ENCODE results near the gene GPER1.

Gene GPER1

GRCh38 chr7:1127001-1127400 is 39.1 kb downstream of the GPER1 start:
- Histone ChIP-seq H2AFZ (ENCODE audit: low read length) (no peak overlapping the region), H3K9me2 (ENCODE audit: low read depth, low read length) (no peaks in the 10 kb centered on the region), H3K79me2 (ENCODE audit: insufficient read depth, low read length) (no peaks in the 10 kb centered on the region), H3K9ac (ENCODE audit: low read length) (no peak overlapping the region), H3K27me3 (ENCODE audit: insufficient read depth, low read length) (no peaks in the 10 kb centered on the region), H3K36me3 (ENCODE audit: insufficient read depth, low read length) (peaks cover 3% of the 10 kb centered on the region; the same call in 1 of the 2 replicates), H3K4me3 (ENCODE audit: low read depth, low read length, poor library complexity, severe bottlenecking) (no peak overlapping the region), H3K4me2 (ENCODE audit: low read length) (no peak overlapping the region), H4K20me1 (ENCODE audit: insufficient read depth, low read length) (no peaks in the 10 kb centered on the region), H3K4me1 (ENCODE audit: insufficient read depth, low read length, severe bottlenecking) (no peaks in the 10 kb centered on the region), H3K9me3 (ENCODE audit: low read length) (no peaks in the 10 kb centered on the region), H3K27ac (ENCODE audit: low read depth, low read length, poor library complexity, severe bottlenecking) (no peak overlapping the region), H3F3A (ENCODE audit: insufficient read depth, low read length) (no peaks in the 10 kb centered on the region)
- no peak for TF ChIP-seq CTCF (IDR thresholded peaks at IDR 0.05; ENCODE audit: low read length)
- no peak for TF ChIP-seq EZH2 (IDR thresholded peaks at IDR 0.05; ENCODE audit: borderline replicate concordance, low read length)

DNA sequence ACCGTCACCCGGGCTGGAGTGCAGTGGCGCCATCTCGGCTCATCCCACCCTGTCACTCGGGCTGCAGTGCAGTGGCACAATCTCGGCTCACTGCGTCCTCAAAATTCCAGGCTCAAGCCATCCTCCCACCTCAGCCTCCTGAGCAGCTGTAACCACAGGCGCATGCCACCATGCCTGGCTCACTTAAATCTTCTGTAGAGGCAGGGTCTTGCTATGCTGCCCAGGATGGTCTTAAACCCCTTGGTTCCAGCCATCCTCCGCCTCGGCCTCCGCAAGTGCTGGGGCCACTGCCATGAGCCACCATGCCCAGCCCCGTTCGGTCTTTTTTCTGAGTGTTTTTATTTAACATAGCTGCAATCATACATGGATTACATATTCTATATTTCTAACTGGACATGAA is 41.5 kb downstream of the GPER1 start:
- Histone ChIP-seq H3K27me3 (ENCODE audit: insufficient read depth, low read length) (no peaks in the 10 kb centered on the region), H3K4me1 (ENCODE audit: insufficient read depth, low read length, severe bottlenecking) (no peaks in the 10 kb centered on the region), H4K20me1 (ENCODE audit: insufficient read depth, low read length) (no peaks in the 10 kb centered on the region), H3K4me3 (ENCODE audit: low read depth, low read length, poor library complexity, severe bottlenecking) (no peak overlapping the region), H3K27ac (ENCODE audit: low read depth, low read length, poor library complexity, severe bottlenecking) (no peak overlapping the region), H3K9ac (ENCODE audit: low read length) (no peak overlapping the region), H3K4me2 (ENCODE audit: low read length) (no peak overlapping the region), H3F3A (ENCODE audit: insufficient read depth, low read length) (no peaks in the 10 kb centered on the region), H3K36me3 (ENCODE audit: insufficient read depth, low read length) (peaks cover 7% of the 10 kb centered on the region), H3K9me3 (ENCODE audit: low read length) (no peaks in the 10 kb centered on the region), H3K9me2 (ENCODE audit: low read depth, low read length) (no peaks in the 10 kb centered on the region), H3K79me2 (ENCODE audit: insufficient read depth, low read length) (no peaks in the 10 kb centered on the region), H2AFZ (ENCODE audit: low read length) (no peak overlapping the region)
- no peak for TF ChIP-seq CTCF (IDR thresholded peaks at IDR 0.05; ENCODE audit: low read length)
- TF ChIP-seq EZH2 (IDR thresholded peaks at IDR 0.05; ENCODE audit: borderline replicate concordance, low read length) = no peak

- no peak overlapping the region for H3K9ac ChIP-seq (ENCODE audit: low read length)
- H3K4me3 ChIP-seq (ENCODE audit: low read depth, low read length, poor library complexity, severe bottlenecking) = no peak overlapping the region
- no peak overlapping the region for H2AFZ ChIP-seq (ENCODE audit: low read length)
- H4K20me1 ChIP-seq (ENCODE audit: insufficient read depth, low read length) = no peaks in the 10 kb centered on the region
- H3K9me2 ChIP-seq (ENCODE audit: low read depth, low read length) = no peaks in the 10 kb centered on the region
- H3K4me2 ChIP-seq (ENCODE audit: low read length) = no peak overlapping the region
- H3K27ac ChIP-seq (ENCODE audit: low read depth, low read length, poor library complexity, severe bottlenecking) = no peak overlapping the region
- no peaks in the 10 kb centered on the region for H3K27me3 ChIP-seq (ENCODE audit: insufficient read depth, low read length)
- H3K36me3 ChIP-seq (ENCODE audit: insufficient read depth, low read length) = peaks cover 7% of the 10 kb centered on the region
- H3K9me3 ChIP-seq (ENCODE audit: low read length) = no peaks in the 10 kb centered on the region
- no peaks in the 10 kb centered on the region for H3F3A ChIP-seq (ENCODE audit: insufficient read depth, low read length)
- H3K79me2 ChIP-seq (ENCODE audit: insufficient read depth, low read length) = no peaks in the 10 kb centered on the region
- no peaks in the 10 kb centered on the region for H3K4me1 ChIP-seq (ENCODE audit: insufficient read depth, low read length, severe bottlenecking)
- TF ChIP-seq CTCF (IDR thresholded peaks at IDR 0.05; ENCODE audit: low read length) (no peak), EZH2 (IDR thresholded peaks at IDR 0.05; ENCODE audit: borderline replicate concordance, low read length) (no peak)
Measured at GRCh38 chr7:1130021-1130990, 42.4 kb downstream of the GPER1 start.
